ENCODE results near the gene WNT5B.
A peak's percentile ranks its signal among the peaks of the same experiment; 100 is the strongest.
"Not testable (repeated sequence)": the region's sequence is repeated elsewhere in the genome, so short reads cannot be mapped to it uniquely, and the experiment has no call there.

The WNT5B gene

GRCh38 chr12:1598757-1599156, 30.3 kb upstream of the WNT5B start:
- DNase-seq (ENCODE audit: low read depth): no peak

- not testable (repeated sequence) for DNase-seq (ENCODE audit: low read depth)
Observed at GRCh38 chr12:1602706-1603105, 26.3 kb upstream of the WNT5B start.

GRCh38 chr12:1603269-1603993, 25.6 kb upstream of the WNT5B start:
- DNase-seq (ENCODE audit: low read depth): no peak

GRCh38 chr12:1604464-1604863, 24.6 kb upstream of the WNT5B start:
- no peak for DNase-seq (ENCODE audit: low read depth)

GRCh38 chr12:1605129-1606020, 23.7 kb upstream of the WNT5B start:
- DNase-seq (ENCODE audit: low read depth): peak; percentile 75

GRCh38 chr12:1606021-1606622, 22.9 kb upstream of the WNT5B start:
- DNase-seq (ENCODE audit: low read depth): peak; percentile 84

- no peak for DNase-seq (ENCODE audit: low read depth)
Observed at GRCh38 chr12:1607940-1608712, 20.9 kb upstream of the WNT5B start.

GRCh38 chr12:1608713-1609119, 20.3 kb upstream of the WNT5B start:
- no peak for DNase-seq (ENCODE audit: low read depth)

- no peak for DNase-seq (ENCODE audit: low read depth)
Observed at GRCh38 chr12:1610072-1610643, 18.9 kb upstream of the WNT5B start.

- DNase-seq (ENCODE audit: low read depth): peak; percentile 90
Observed at GRCh38 chr12:1611803-1612572, 17.0 kb upstream of the WNT5B start.

- DNase-seq (ENCODE audit: low read depth): no peak
Observed at GRCh38 chr12:1613860-1614259, 15.2 kb upstream of the WNT5B start.

- DNase-seq (ENCODE audit: low read depth): no peak
Observed at GRCh38 chr12:1614360-1614759, 14.7 kb upstream of the WNT5B start.

- no peak for DNase-seq (ENCODE audit: low read depth)
Observed at GRCh38 chr12:1616233-1617066, 12.6 kb upstream of the WNT5B start.

GRCh38 chr12:1618489-1618888, 10.5 kb upstream of the WNT5B start:
- DNase-seq (ENCODE audit: low read depth): no peak

- no peak for DNase-seq (ENCODE audit: low read depth)
Observed at GRCh38 chr12:1619159-1619558, 9.9 kb upstream of the WNT5B start.

GRCh38 chr12:1619587-1619986, 9.4 kb upstream of the WNT5B start:
- no peak for DNase-seq (ENCODE audit: low read depth)

- DNase-seq (ENCODE audit: low read depth): no peak
Observed at GRCh38 chr12:1620092-1620491, 8.9 kb upstream of the WNT5B start.

- no peak for DNase-seq (ENCODE audit: low read depth)
Observed at GRCh38 chr12:1622406-1622805, 6.6 kb upstream of the WNT5B start.

GRCh38 chr12:1629338-1630132, 504 bp downstream of the WNT5B start:
- no peak for DNase-seq (ENCODE audit: low read depth)

All from GM04504 (cell line).